ENCODE results near the gene GSTT4.

The GSTT4 gene

DNA sequence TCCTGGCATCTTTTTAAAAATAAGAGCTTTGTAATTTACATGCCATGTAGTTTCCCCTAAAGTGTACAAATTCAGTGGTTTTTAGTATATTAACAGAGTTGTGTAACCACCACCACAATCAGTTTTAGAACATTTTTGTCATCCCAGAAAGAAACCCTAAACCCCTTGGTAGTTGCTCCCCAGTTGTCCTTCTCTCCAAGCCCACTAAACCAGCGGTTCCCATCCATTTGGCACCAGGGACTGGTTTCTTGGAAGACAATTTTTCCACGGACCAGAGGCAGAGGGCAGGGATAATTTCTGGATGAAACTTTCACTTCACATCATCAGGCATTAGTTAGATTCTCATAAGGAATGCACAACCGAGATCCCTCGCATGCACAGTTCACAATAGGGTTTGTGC is 28.5 kb upstream of the GSTT4 start:
- no peak overlapping the region for H3K9ac ChIP-seq (ENCODE audit: low read depth, low read length)
- peaks cover 5% of the 10 kb centered on the region; the same call in 1 of the 2 replicates for H3K4me1 ChIP-seq (ENCODE audit: insufficient read depth, low read length)
- no peaks in the 10 kb centered on the region for H3K9me3 ChIP-seq (ENCODE audit: control insufficient read depth, insufficient read depth, low read length)
- peaks cover 7% of the 10 kb centered on the region; the same call in 1 of the 2 replicates for H3K36me3 ChIP-seq (ENCODE audit: insufficient read depth, low read length)

GRCh38 chr22:24030186-24030702 is 25.0 kb upstream of the GSTT4 start:
- Histone ChIP-seq H3K9ac (ENCODE audit: low read depth, low read length) (no peak overlapping the region), H3K9me3 (ENCODE audit: control insufficient read depth, insufficient read depth, low read length) (no peaks in the 10 kb centered on the region), H3K36me3 (ENCODE audit: insufficient read depth, low read length) (no peaks in the 10 kb centered on the region), H3K4me1 (ENCODE audit: insufficient read depth, low read length) (peaks cover 9% of the 10 kb centered on the region)

DNA sequence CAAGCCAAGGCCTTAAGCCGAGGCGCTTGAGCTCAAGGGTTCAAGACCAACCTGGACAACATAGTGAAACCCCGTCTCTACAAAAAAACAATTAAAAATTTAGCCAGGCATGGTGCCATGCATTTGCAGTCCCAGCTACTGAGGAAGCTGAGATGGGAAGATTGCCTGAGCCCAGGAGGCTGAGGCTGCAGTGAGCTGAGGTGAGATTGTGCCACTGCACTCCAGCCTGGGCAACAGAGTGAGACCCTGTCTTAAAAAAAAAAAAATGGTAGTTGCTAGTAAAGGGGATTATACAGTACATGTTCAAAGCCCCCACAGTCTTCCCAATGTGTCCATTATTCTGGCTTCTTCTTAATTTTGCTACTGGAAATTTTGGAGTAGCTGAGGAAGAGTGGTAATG is 24.1 kb upstream of the GSTT4 start:
- H3K9me3 ChIP-seq (ENCODE audit: control insufficient read depth, insufficient read depth, low read length) = no peaks in the 10 kb centered on the region
- H3K4me1 ChIP-seq (ENCODE audit: insufficient read depth, low read length) = peaks cover 8% of the 10 kb centered on the region
- no peaks in the 10 kb centered on the region for H3K36me3 ChIP-seq (ENCODE audit: insufficient read depth, low read length)
- H3K9ac ChIP-seq (ENCODE audit: low read depth, low read length) = no peak overlapping the region

GRCh38 chr22:24028533-24028932 is 23.3 kb upstream of the GSTT4 start:
- Histone ChIP-seq H3K36me3 (ENCODE audit: insufficient read depth, low read length) (no peaks in the 10 kb centered on the region), H3K9me3 (ENCODE audit: control insufficient read depth, insufficient read depth, low read length) (no peaks in the 10 kb centered on the region), H3K9ac (ENCODE audit: low read depth, low read length) (no peak overlapping the region), H3K4me1 (ENCODE audit: insufficient read depth, low read length) (peaks cover 8% of the 10 kb centered on the region)

DNA sequence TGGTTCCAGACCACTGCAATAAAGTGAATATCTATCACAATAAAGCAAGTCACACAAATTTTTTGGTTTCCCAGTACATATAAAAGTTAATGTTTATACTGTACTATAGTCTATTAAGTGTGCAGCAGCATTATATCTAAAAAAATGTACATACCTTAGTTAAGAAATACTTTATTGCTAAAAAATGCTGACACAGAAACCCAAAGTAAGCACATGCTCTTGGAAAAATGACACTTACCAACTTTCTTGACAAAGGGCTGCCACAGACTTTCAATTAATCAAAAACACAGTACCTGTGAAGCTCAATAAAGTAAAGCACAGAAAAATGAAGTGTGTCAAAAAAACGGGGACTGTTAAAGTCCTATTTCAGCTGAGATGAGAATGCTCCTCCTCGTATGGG is 22.7 kb upstream of the GSTT4 start:
- Histone ChIP-seq H3K9me3 (ENCODE audit: control insufficient read depth, insufficient read depth, low read length) (no peaks in the 10 kb centered on the region), H3K4me1 (ENCODE audit: insufficient read depth, low read length) (peaks cover 8% of the 10 kb centered on the region), H3K9ac (ENCODE audit: low read depth, low read length) (no peak overlapping the region), H3K36me3 (ENCODE audit: insufficient read depth, low read length) (no peaks in the 10 kb centered on the region)

DNA sequence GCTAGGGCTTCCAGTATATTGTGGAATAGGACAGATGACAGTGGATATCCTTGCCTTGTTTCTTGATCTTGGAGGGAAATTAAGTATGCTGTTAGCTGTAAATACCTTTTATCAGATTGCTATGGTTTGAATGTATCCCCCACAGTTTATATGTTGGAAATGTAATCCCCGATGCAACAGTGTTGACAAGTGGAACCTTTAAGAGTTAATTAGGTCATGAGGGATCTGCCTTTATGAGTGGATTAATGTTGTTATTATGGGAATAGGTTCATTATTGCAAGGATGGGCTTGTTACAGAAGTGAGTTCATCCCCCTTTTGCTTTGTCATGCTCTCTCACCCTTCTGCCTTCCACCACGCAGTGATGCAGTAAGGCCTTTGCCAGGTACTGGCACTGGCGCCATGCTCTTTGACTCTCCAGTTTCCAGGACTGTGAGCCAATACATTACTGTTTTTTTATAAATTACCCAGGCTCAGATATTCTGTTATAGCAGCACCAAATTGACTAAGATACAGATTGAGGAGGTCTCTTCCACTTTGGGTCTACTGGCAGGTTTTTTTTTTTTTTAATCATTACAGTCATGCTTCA is 22.2 kb upstream of the GSTT4 start:
- no peaks in the 10 kb centered on the region for H3K9me3 ChIP-seq (ENCODE audit: control insufficient read depth, insufficient read depth, low read length)
- H3K9ac ChIP-seq (ENCODE audit: low read depth, low read length) = no peak overlapping the region
- peaks cover 8% of the 10 kb centered on the region for H3K4me1 ChIP-seq (ENCODE audit: insufficient read depth, low read length)
- H3K36me3 ChIP-seq (ENCODE audit: insufficient read depth, low read length) = no peaks in the 10 kb centered on the region

- no peak overlapping the region for H3K9ac ChIP-seq (ENCODE audit: low read depth, low read length)
- peaks cover 8% of the 10 kb centered on the region for H3K4me1 ChIP-seq (ENCODE audit: insufficient read depth, low read length)
Measured at GRCh38 chr22:24026733-24027132, 21.5 kb upstream of the GSTT4 start.

DNA sequence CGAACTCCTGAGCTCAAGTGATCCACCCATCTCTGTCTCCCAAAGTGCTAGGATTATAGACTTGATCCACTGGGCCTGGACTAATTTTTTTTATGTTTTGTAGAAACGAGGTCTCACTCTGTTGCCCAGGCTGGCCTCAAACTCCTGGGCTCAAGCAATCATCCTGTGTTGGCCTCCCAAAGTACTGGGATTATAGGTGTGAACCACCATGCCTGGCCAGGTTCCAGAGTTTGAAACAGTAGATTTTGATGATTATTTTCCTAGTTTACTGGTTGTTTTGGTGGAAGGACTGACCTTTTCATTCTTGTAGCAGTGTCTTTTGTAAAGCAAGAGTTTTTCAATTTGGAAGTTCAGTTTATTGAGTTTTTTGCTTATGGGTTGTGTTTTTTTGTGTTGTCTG is 20.8 kb upstream of the GSTT4 start:
- no peaks in the 10 kb centered on the region for H3K36me3 ChIP-seq (ENCODE audit: insufficient read depth, low read length)
- no peak overlapping the region for H3K9ac ChIP-seq (ENCODE audit: low read depth, low read length)
- peaks cover 8% of the 10 kb centered on the region for H3K4me1 ChIP-seq (ENCODE audit: insufficient read depth, low read length)
- H3K9me3 ChIP-seq (ENCODE audit: control insufficient read depth, insufficient read depth, low read length) = no peaks in the 10 kb centered on the region

More at GRCh38 chr22:24026733-24027132, 21.5 kb upstream of the GSTT4 start:
- Histone ChIP-seq H3K36me3 (ENCODE audit: insufficient read depth, low read length) (no peaks in the 10 kb centered on the region), H3K9me3 (ENCODE audit: control insufficient read depth, insufficient read depth, low read length) (no peaks in the 10 kb centered on the region)

GRCh38 chr22:24025475-24025874 is 20.2 kb upstream of the GSTT4 start:
- no peaks in the 10 kb centered on the region for H3K36me3 ChIP-seq (ENCODE audit: insufficient read depth, low read length)
- H3K9me3 ChIP-seq (ENCODE audit: control insufficient read depth, insufficient read depth, low read length) = no peaks in the 10 kb centered on the region
- H3K9ac ChIP-seq (ENCODE audit: low read depth, low read length) = no peak overlapping the region
- peaks cover 8% of the 10 kb centered on the region for H3K4me1 ChIP-seq (ENCODE audit: insufficient read depth, low read length)

DNA sequence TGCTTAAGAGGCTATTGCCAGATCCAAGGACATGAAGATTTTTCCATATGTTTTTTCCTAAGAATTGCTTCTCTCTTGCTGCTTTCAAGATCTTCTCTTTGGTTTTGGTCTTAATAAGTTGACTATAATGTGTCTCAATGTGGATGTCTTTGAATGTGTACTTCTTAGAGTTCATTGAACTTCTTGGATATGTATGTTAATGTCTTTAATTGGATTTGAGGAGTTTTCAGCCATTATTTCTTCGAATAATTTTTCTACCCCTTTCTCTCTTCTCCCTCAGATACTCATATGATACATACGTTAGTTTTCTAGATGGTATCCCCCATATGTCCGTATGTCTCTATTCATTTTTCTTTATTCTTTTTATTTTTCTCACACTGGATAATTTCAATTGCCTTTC is 19.1 kb upstream of the GSTT4 start:
- Histone ChIP-seq H3K36me3 (ENCODE audit: insufficient read depth, low read length) (no peaks in the 10 kb centered on the region), H3K9me3 (ENCODE audit: control insufficient read depth, insufficient read depth, low read length) (no peaks in the 10 kb centered on the region), H3K4me1 (ENCODE audit: insufficient read depth, low read length) (peaks cover 8% of the 10 kb centered on the region), H3K9ac (ENCODE audit: low read depth, low read length) (no peak overlapping the region)

- H3K36me3 ChIP-seq (ENCODE audit: insufficient read depth, low read length) = no peaks in the 10 kb centered on the region
Measured at GRCh38 chr22:24023204-24023789, 18.0 kb upstream of the GSTT4 start.

GRCh38 chr22:24021304-24021703 is 16.1 kb upstream of the GSTT4 start:
- Histone ChIP-seq H3K9me3 (ENCODE audit: control insufficient read depth, insufficient read depth, low read length) (no peaks in the 10 kb centered on the region), H3K9ac (ENCODE audit: low read depth, low read length) (no peak overlapping the region), H3K36me3 (ENCODE audit: insufficient read depth, low read length) (no peaks in the 10 kb centered on the region), H3K4me1 (ENCODE audit: insufficient read depth, low read length) (peaks cover 8% of the 10 kb centered on the region)

More at GRCh38 chr22:24023204-24023789, 18.0 kb upstream of the GSTT4 start:
- Histone ChIP-seq H3K9me3 (ENCODE audit: control insufficient read depth, insufficient read depth, low read length) (no peaks in the 10 kb centered on the region), H3K4me1 (ENCODE audit: insufficient read depth, low read length) (peaks cover 8% of the 10 kb centered on the region), H3K9ac (ENCODE audit: low read depth, low read length) (no peak overlapping the region)

DNA sequence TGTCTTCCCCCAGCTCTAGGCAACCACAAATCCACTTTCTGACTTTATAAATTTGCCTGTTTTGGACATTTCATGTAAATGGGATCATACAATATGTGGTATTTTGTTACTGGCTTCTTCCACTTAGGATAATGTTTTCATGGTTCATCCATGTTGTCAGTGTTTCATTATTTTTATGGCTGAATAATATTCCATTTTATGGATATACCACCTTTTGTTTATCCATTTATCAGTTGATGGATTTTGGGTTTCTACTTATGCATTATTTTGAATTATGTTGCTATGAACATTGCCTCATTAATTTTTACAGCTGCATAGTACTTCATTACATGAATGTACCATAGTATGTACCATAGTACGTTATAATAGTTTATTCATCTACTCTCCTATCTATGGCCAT is 10.9 kb upstream of the GSTT4 start:
- Histone ChIP-seq H3K9me3 (ENCODE audit: control insufficient read depth, insufficient read depth, low read length) (no peaks in the 10 kb centered on the region), H3K36me3 (ENCODE audit: insufficient read depth, low read length) (no peaks in the 10 kb centered on the region)

DNA sequence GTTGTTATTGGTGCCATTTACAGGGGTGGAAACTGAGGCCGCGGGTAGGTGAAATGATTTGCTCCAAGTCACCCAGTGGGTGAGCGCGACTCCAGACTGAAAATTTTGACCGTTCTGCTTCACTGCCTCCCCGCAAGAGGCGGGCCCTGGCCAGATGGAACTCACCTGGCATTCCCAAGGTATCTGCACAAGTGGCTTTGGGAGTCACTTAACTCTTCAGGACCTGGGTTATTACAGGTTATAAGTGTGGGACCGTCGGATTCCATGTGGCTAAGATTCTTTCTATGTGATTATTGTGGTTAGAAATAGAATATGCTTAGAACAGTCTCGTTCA is 6.4 kb upstream of the GSTT4 start:
- no peaks in the 10 kb centered on the region for H3K4me1 ChIP-seq (ENCODE audit: insufficient read depth, low read length)
- no peaks in the 10 kb centered on the region; the same call in 1 of the 2 replicates for H3K9me3 ChIP-seq (ENCODE audit: control insufficient read depth, insufficient read depth, low read length)
- H3K9ac ChIP-seq (ENCODE audit: low read depth, low read length) = peak overlapping the region; percentile 84
- no peaks in the 10 kb centered on the region for H3K36me3 ChIP-seq (ENCODE audit: insufficient read depth, low read length)

More for the DNA sequence above, 10.9 kb upstream of the GSTT4 start:
- Histone ChIP-seq H3K9ac (ENCODE audit: low read depth, low read length) (no peak overlapping the region), H3K4me1 (ENCODE audit: insufficient read depth, low read length) (no peaks in the 10 kb centered on the region)

DNA sequence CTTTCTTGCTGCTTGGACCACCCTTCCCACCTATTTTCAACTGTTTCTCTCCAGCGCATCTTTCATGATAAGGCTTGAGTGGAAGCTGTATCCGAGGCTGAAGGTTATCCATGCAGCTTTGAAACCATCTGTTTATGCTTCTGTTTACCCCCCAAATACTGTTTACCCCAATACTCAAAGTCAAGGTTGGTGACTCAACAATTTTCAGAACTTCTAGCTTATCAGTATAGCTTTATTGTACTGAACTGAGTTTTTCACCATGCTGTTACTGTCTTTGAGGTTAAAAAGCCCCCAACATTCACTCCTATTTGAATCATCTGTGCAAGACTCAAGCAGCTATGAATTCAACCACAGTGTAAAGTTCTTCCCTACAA is 4.8 kb upstream of the GSTT4 start:
- H3K9ac ChIP-seq (ENCODE audit: low read depth, low read length) = no peak overlapping the region

More for the DNA sequence above, 4.8 kb upstream of the GSTT4 start:
- Histone ChIP-seq H3K36me3 (ENCODE audit: insufficient read depth, low read length) (no peaks in the 10 kb centered on the region), H3K4me1 (ENCODE audit: insufficient read depth, low read length) (no peaks in the 10 kb centered on the region), H3K9me3 (ENCODE audit: control insufficient read depth, insufficient read depth, low read length) (no peaks in the 10 kb centered on the region; the same call in 1 of the 2 replicates)

Data from ES-I3 (cell line).